HepG2 (cell line): Measurements from ENCODE around the gene MSRB2. TPM values are rescaled to one million over a fixed set of nuclear protein-coding genes. Genes with fewer than 3 reads are reported as not detected.

Source experiments
- ATAC-seq: fragments of 200-7000 bp; cut with Tn5 transposase; 3 replicates; pipeline ENCODE4 v1.9.1; 2020; ENCODE audit warnings: mild to moderate bottlenecking, moderate library complexity
- BruUV-seq: library from RNA; stranded (reverse); fragments of 400-500 nt; replicated peaks from 2 replicates; lab custom pipeline; 2021; lab: Mats Ljungman, UMichigan
- CTCF ChIA-PET: fragments of 300-600 bp; formaldehyde crosslinking; extraction: SDS; loops from one replicate; lab custom pipeline; 2021; ENCODE audit warnings: low total read pairs, inconsistent platforms, low intra/inter-chr PET ratio; lab: Yijun Ruan, JAX
- POLR2A ChIA-PET: fragments of 350-600 bp; sonication (Branson Sonifier 250); formaldehyde crosslinking; loops from one replicate; lab custom pipeline; 2020; ENCODE audit warnings: antibody characterized with exemption, inconsistent platforms; lab: Yijun Ruan, JAX
- DNase-seq: peaks from one replicate; pipeline ENCODE4 v3.0.0-alpha.2; 2015; ENCODE audit warnings: low spot score
- FAIRE-seq: peaks from 3 replicates; lab custom pipeline; 2011; peaks lifted over from hg19 to GRCh38; lab: Jason Lieb, UNC
- H2AFZ ChIP-seq: one replicate; pipeline ENCODE4 v1.6.1; 2011; ENCODE audit warnings: low read length, inconsistent platforms
- H3K27ac ChIP-seq: fragments of 300-600 bp; 3 replicates; pipeline ENCODE4 v1.8.0; 2011; ENCODE audit warnings: mixed run types, mild to moderate bottlenecking, mixed read lengths, low read length, inconsistent platforms; ENCODE audit not compliant: insufficient read depth; ENCODE audit errors: extremely low read length
- H3K27me3 ChIP-seq, 2 experiments: fragments of 200-600 bp in 1 of 2; 2 replicates in 1 of 2; 3 replicates in 1 of 2; pipeline versions ENCODE4 v1.6.0 to v1.8.0; 2011; ENCODE audit warnings: low read length in 2 of 2, mild to moderate bottlenecking in 2 of 2, moderate library complexity in 2 of 2, inconsistent platforms in 1 of 2; ENCODE audit not compliant: insufficient read depth in 2 of 2, control insufficient read depth in 1 of 2
- H3K36me3 ChIP-seq, 2 experiments: fragments of 200-600 bp in 1 of 2; replicated peaks in 1 of 2; 2 replicates in 1 of 2; 3 replicates in 1 of 2; pipeline versions ENCODE4 v1.5.1 to v1.8.0; 2011; ENCODE audit warnings: low read length in 2 of 2, inconsistent platforms in 1 of 2; ENCODE audit not compliant: insufficient read depth in 2 of 2, control insufficient read depth in 1 of 2
- H3K4me1 ChIP-seq: 2 replicates; pipeline ENCODE4 v1.5.1; 2012; ENCODE audit warnings: low read length, inconsistent platforms; ENCODE audit not compliant: insufficient read depth
- H3K4me2 ChIP-seq: 2 replicates; pipeline ENCODE4 v1.6.0; 2011; ENCODE audit warnings: low read depth, low read length, inconsistent platforms
- H3K4me3 ChIP-seq, 3 experiments: fragments of 200-600 bp in 1 of 3; sonication (generic), shearing (Covaris generic) in 1 of 3; replicated peaks in 1 of 3; 2 replicates each; pipeline ENCODE4 v1.5.1; 2011 to 2016; ENCODE audit warnings: low read length in 3 of 3, inconsistent platforms in 2 of 3, low read depth in 2 of 3, mild to moderate bottlenecking in 2 of 3, control low read depth in 1 of 3, mixed read lengths in 1 of 3; ENCODE audit not compliant: insufficient read depth in 1 of 3
- H3K79me2 ChIP-seq: one replicate; pipeline ENCODE4 v1.6.1; 2011; ENCODE audit warnings: low read length, inconsistent platforms; ENCODE audit not compliant: insufficient read depth
- H3K9ac ChIP-seq: 2 replicates; pipeline ENCODE4 v1.6.0; 2011; ENCODE audit warnings: mild to moderate bottlenecking, low read depth, low read length, inconsistent platforms; ENCODE audit not compliant: insufficient read depth
- H3K9me3 ChIP-seq: 2 replicates; pipeline ENCODE4 v1.5.1; 2012; ENCODE audit warnings: mild to moderate bottlenecking, low read length
- H4K20me1 ChIP-seq: 2 replicates; pipeline ENCODE4 v1.6.0; 2011; ENCODE audit warnings: inconsistent platforms, mild to moderate bottlenecking, low read length, moderate library complexity; ENCODE audit not compliant: insufficient read depth
- DNMT3B ChIP-seq: conservative IDR thresholded peaks from 2 replicates; pipeline ENCODE4 v1.6.1; 2016; ENCODE audit warnings: missing biosample characterization, control low read depth
- ELK4 ChIP-seq: sonication (generic); formaldehyde crosslinking; IDR thresholded peaks from 2 replicates; pipeline ENCODE4 v1.9.0; 2021; ENCODE audit warnings: missing genetic modification reagents, borderline replicate concordance
- IRX3 ChIP-seq: sonication (generic); formaldehyde crosslinking; IDR thresholded peaks from 2 replicates; pipeline ENCODE4 v1.8.1; 2023; ENCODE audit warnings: mild to moderate bottlenecking, low read depth, missing genetic modification reagents, borderline replicate concordance
- NCOA5 ChIP-seq: sonication (generic); formaldehyde crosslinking; IDR thresholded peaks from 2 replicates; pipeline ENCODE4 v1.4.0; 2020; ENCODE audit warnings: missing genetic modification reagents
- NR1H2 ChIP-seq: sonication (generic); formaldehyde crosslinking; IDR thresholded peaks from 2 replicates; pipeline ENCODE4 v1.8.1; 2022; ENCODE audit warnings: low read depth, missing genetic modification reagents, borderline replicate concordance
- RERE ChIP-seq: IDR thresholded peaks from 2 replicates; pipeline ENCODE4 v1.6.1; 2016; ENCODE audit warnings: low read depth, missing genetic modification reagents, missing compliant biosample characterization
- SP140L ChIP-seq: sonication (generic); formaldehyde crosslinking; IDR thresholded peaks from 2 replicates; pipeline ENCODE4 v1.4.0; 2020; ENCODE audit warnings: missing genetic modification reagents, borderline replicate concordance
- ZNF17 ChIP-seq: sonication (generic); formaldehyde crosslinking; IDR thresholded peaks from 2 replicates; pipeline ENCODE4 v1.5.0; 2020; ENCODE audit warnings: mild to moderate bottlenecking, missing genetic modification reagents
- ZNF180 ChIP-seq: sonication (generic); formaldehyde crosslinking; IDR thresholded peaks from 2 replicates; pipeline ENCODE4 v1.4.0; 2020; ENCODE audit warnings: low read depth, missing genetic modification reagents, borderline replicate concordance
- ZNF768 ChIP-seq: sonication (generic); formaldehyde crosslinking; IDR thresholded peaks from 2 replicates; pipeline ENCODE4 v1.4.0; 2020; ENCODE audit warnings: missing genetic modification reagents
- ZSCAN9 ChIP-seq: IDR thresholded peaks from 2 replicates; pipeline ENCODE4 v1.6.1; 2016; ENCODE audit warnings: borderline replicate concordance
- WGBS: methylation state at CpG from one replicate; pipeline ENCODE4 v1.1.6; 2017; ENCODE audit warnings: low lambda C conversion rate; 5-methylcytosine and 5-hydroxymethylcytosine counted together
- in situ Hi-C: cut with HindIII; loops from 2 replicates; pipeline ENCODE4 v1.10.0; 2017; ENCODE audit warnings: low pct_unique_long_range_greater_than_20kb; ENCODE audit not compliant: extremely low pct_ligation_motif_present
- intact Hi-C: fragments of 100-400 bp; cut with micrococcal nuclease; formaldehyde crosslinking; loops from one replicate; pipeline ENCODE4 v1.10.0; 2022; ENCODE audit not compliant: unreplicated experiment
- polyA plus RNA-seq, 8 experiments: library from polyadenylated mRNA; depleted of rRNA in 3 of 8; stranded (reverse) in 7 of 8; unstranded in 1 of 8; fragments of >200 nt; fragmentation: Illumina TruSeq in 4 of 8; extraction: Trizol in 4 of 8; gene quantifications; 2 replicates each; pipeline versions ENCODE4 v1.2.1 to v1.2.3, GENCODE V29; 2011 to 2016; ENCODE audit warnings: low read depth in 4 of 8, missing spikeins in 1 of 8, mixed read lengths in 1 of 8; ENCODE audit not compliant: insufficient read depth in 1 of 8
- total RNA-seq, 5 experiments: library from RNA; depleted of rRNA; stranded (reverse); fragments of >200 nt; fragmentation: Illumina TruSeq; extraction: Trizol; gene quantifications; 2 replicates each; pipeline ENCODE4 v1.2.3, GENCODE V29; 2016; ENCODE audit warnings: low read depth in 1 of 5
- TF ChIP-seq, protein P1 (sequence below): sonication (generic); formaldehyde crosslinking; IDR thresholded peaks from 2 replicates; pipeline ENCODE4 v1.5.0; 2020; ENCODE audit warnings: missing genetic modification reagents
- TF ChIP-seq, protein P2 (sequence below): sonication (generic); formaldehyde crosslinking; IDR thresholded peaks from 2 replicates; pipeline ENCODE4 v1.5.0; 2020; ENCODE audit warnings: mild to moderate bottlenecking, missing genetic modification reagents

Gene MSRB2
- total and polyA plus RNA-seq, 2 of the 13 experiments (the other 11 are each of a cell fraction or from before 2014, with no cell fraction given), result 8.3 to 22.1 TPM

DNA sequence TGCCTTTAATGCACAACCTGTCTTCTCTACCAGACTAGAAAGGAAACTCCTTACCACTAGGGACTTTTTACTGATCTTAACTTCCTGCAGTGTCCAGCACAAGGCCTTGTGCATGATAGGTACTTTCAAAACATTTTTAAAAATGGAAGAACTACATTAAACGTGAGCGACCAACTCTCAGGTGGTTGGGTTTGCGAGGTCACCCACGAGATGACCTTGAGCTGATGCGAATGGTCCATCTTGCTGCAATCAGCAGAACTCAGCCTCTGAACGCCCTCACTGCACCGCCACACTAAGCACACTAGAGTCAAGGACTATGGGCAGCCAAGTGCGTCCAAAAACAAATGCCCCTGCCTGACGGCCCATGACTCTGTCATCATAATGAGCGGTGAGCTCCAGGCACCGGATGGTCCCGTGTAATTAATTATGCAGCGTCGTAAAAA is 61.9 kb downstream of the MSRB2 start:
- Histone ChIP-seq H3K27me3 (peaks cover 2 to 8% of the 10 kb centered on the region in 2 experiments; a peak in 2 of 5 replicates), H3K4me1 (peaks cover 10% of the 10 kb centered on the region), H3K4me3 (no peak overlapping the region), H3K36me3 (no peaks in the 10 kb centered on the region), H4K20me1 (no peaks in the 10 kb centered on the region; the same call in 1 of the 2 replicates), H3K27ac (no peak overlapping the region), H3K9ac (no peak overlapping the region), H3K79me2 (no peaks in the 10 kb centered on the region), H2AFZ (no peak overlapping the region), H3K4me2 (no peak overlapping the region), H3K9me3 (no peaks in the 10 kb centered on the region)
- 19% methylated on average over 14 of the region's 14 CpGs for WGBS
- DNase-seq, result no peak
- CTCF ChIA-PET, result interaction anchor here (1.7 to 6.5 kb wide), 2 partner anchors 136 to 545 kb away, joined by 10 to 157 read pairs; no protein-coding TSS in a partner anchor
- ATAC-seq, result peak; percentile 67
- POLR2A ChIA-PET, result no interaction called here
- no TSS peak for BruUV-seq
- intact Hi-C loops (loop anchor here (5.0 kb wide), 1 partner anchor 60 kb away; the partner anchor contains the start of gene MSRB2), in situ Hi-C loops (loop anchor here (5.0 to 25.0 kb wide), 3 partner anchors 135 to 530 kb away; no protein-coding TSS in a partner anchor)
- no peak for FAIRE-seq
- TF ChIP-seq NCOA5 (CRISPR knock-in tag) (no peak), ZNF180 (no peak), ZNF768 (CRISPR knock-in tag) (no peak), IRX3 (CRISPR knock-in tag) (no peak), ZNF17 (CRISPR knock-in tag) (no peak), ELK4 (CRISPR knock-in tag) (no peak), SP140L (CRISPR knock-in tag) (no peak), DNMT3B (CRISPR knock-in tag) (no peak), ZSCAN9 (CRISPR knock-in tag) (no peak), NR1H2 (CRISPR knock-in tag) (no peak), RERE (no peak)
- TF ChIP-seq, protein P1, sequence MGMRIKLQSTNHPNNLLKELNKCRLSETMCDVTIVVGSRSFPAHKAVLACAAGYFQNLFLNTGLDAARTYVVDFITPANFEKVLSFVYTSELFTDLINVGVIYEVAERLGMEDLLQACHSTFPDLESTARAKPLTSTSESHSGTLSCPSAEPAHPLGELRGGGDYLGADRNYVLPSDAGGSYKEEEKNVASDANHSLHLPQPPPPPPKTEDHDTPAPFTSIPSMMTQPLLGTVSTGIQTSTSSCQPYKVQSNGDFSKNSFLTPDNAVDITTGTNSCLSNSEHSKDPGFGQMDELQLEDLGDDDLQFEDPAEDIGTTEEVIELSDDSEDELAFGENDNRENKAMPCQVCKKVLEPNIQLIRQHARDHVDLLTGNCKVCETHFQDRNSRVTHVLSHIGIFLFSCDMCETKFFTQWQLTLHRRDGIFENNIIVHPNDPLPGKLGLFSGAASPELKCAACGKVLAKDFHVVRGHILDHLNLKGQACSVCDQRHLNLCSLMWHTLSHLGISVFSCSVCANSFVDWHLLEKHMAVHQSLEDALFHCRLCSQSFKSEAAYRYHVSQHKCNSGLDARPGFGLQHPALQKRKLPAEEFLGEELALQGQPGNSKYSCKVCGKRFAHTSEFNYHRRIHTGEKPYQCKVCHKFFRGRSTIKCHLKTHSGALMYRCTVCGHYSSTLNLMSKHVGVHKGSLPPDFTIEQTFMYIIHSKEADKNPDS, result no peak
- TF ChIP-seq, protein P2, sequence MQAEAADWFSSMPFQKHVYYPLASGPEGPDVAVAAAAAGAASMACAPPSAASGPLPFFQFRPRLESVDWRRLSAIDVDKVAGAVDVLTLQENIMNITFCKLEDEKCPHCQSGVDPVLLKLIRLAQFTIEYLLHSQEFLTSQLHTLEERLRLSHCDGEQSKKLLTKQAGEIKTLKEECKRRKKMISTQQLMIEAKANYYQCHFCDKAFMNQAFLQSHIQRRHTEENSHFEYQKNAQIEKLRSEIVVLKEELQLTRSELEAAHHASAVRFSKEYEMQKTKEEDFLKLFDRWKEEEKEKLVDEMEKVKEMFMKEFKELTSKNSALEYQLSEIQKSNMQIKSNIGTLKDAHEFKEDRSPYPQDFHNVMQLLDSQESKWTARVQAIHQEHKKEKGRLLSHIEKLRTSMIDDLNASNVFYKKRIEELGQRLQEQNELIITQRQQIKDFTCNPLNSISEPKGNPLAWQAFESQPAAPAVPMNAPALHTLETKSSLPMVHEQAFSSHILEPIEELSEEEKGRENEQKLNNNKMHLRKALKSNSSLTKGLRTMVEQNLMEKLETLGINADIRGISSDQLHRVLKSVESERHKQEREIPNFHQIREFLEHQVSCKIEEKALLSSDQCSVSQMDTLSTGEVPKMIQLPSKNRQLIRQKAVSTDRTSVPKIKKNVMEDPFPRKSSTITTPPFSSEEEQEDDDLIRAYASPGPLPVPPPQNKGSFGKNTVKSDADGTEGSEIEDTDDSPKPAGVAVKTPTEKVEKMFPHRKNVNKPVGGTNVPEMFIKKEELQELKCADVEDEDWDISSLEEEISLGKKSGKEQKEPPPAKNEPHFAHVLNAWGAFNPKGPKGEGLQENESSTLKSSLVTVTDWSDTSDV (CRISPR knock-in tag), result no peak
